Hematopoietic multipotent progenitor cell treated with erythropoietin and hydrocortisone succinate and interleukin-3 and kit ligand, for 6 days (in vitro differentiated cells): ENCODE data around the gene METTL24.
"Not testable (repeated sequence)": the region's sequence is repeated elsewhere in the genome, so short reads cannot be mapped to it uniquely, and the experiment has no call there.

ENCODE experiments used
- DNase-seq: peaks from one replicate; pipeline ENCODE4 v3.0.0-alpha.2; 2015

The METTL24 gene

GRCh38 chr6:110359556-110359955, 1.4 kb upstream of the METTL24 start:
- DNase-seq: no peak

GRCh38 chr6:110358553-110359160, 508 bp upstream of the METTL24 start:
- no peak for DNase-seq

- DNase-seq: no peak
Observed at GRCh38 chr6:110357298-110357663, 868 bp downstream of the METTL24 start.

GRCh38 chr6:110356778-110357177, 1.4 kb downstream of the METTL24 start:
- DNase-seq: no peak

GRCh38 chr6:110355727-110356126, 2.4 kb downstream of the METTL24 start:
- no peak for DNase-seq

- DNase-seq: no peak
Observed at GRCh38 chr6:110355022-110355421, 3.1 kb downstream of the METTL24 start.

GRCh38 chr6:110354153-110354552, 4.0 kb downstream of the METTL24 start:
- DNase-seq: no peak

GRCh38 chr6:110353457-110354001, 4.6 kb downstream of the METTL24 start:
- no peak for DNase-seq

GRCh38 chr6:110352563-110353262, 5.4 kb downstream of the METTL24 start:
- DNase-seq: peak; percentile 60

GRCh38 chr6:110351986-110352385, 6.2 kb downstream of the METTL24 start:
- DNase-seq: no peak

GRCh38 chr6:110351546-110351945, 6.6 kb downstream of the METTL24 start:
- no peak for DNase-seq

- not testable (repeated sequence) for DNase-seq
Observed at GRCh38 chr6:110350593-110350992, 7.6 kb downstream of the METTL24 start.

GRCh38 chr6:110348961-110349690, 9.0 kb downstream of the METTL24 start:
- no peak for DNase-seq

- DNase-seq: no peak
Observed at GRCh38 chr6:110345025-110345424, 13.1 kb downstream of the METTL24 start.

GRCh38 chr6:110342759-110343158, 15.4 kb downstream of the METTL24 start:
- no peak for DNase-seq

GRCh38 chr6:110341663-110342596, 16.2 kb downstream of the METTL24 start:
- peak; percentile 49 for DNase-seq

GRCh38 chr6:110341067-110341466, 17.1 kb downstream of the METTL24 start:
- no peak for DNase-seq

- DNase-seq: no peak
Observed at GRCh38 chr6:110340392-110340965, 17.7 kb downstream of the METTL24 start.

- no peak for DNase-seq
Observed at GRCh38 chr6:110338820-110339470, 19.2 kb downstream of the METTL24 start.

GRCh38 chr6:110337486-110337885, 20.7 kb downstream of the METTL24 start:
- DNase-seq: no peak

GRCh38 chr6:110334423-110335180, 23.5 kb downstream of the METTL24 start:
- DNase-seq: no peak
